H9 (cell line): ENCODE measurements around the gene BEND5. TPM values are rescaled to one million over a fixed set of nuclear protein-coding genes. Genes with fewer than 3 reads are reported as not detected.

ENCODE experiments used
- DNase-seq: peaks from one replicate; pipeline ENCODE4 v3.0.0-alpha.2; 2017
- H2AFZ ChIP-seq: one replicate; pipeline ENCODE4 v1.6.1; 2013; ENCODE audit warnings: mild to moderate bottlenecking, low read length, control low read depth, moderate library complexity
- H2AK5ac ChIP-seq: 2 replicates; pipeline ENCODE4 v1.6.1; 2013; ENCODE audit warnings: low read length, control low read depth, mixed read lengths; ENCODE audit not compliant: insufficient read length
- H2BK120ac ChIP-seq: one replicate; pipeline ENCODE4 v1.6.1; 2013; ENCODE audit warnings: low read depth, mild to moderate bottlenecking, low read length, control low read depth, inconsistent platforms; ENCODE audit not compliant: poor library complexity, severe bottlenecking
- H2BK12ac ChIP-seq: 2 replicates; pipeline ENCODE4 v1.6.1; 2013; ENCODE audit warnings: low read length, control low read depth, mixed read lengths, low read depth; ENCODE audit not compliant: insufficient read length
- H2BK15ac ChIP-seq: 2 replicates; pipeline ENCODE4 v1.6.1; 2013; ENCODE audit warnings: low read depth, low read length, control low read depth
- H2BK20ac ChIP-seq: one replicate; pipeline ENCODE4 v1.6.1; 2013; ENCODE audit warnings: low read depth, mild to moderate bottlenecking, low read length, control low read depth, inconsistent platforms; ENCODE audit not compliant: poor library complexity, severe bottlenecking
- H2BK5ac ChIP-seq: 2 replicates; pipeline ENCODE4 v1.6.1; 2013; ENCODE audit warnings: low read length, control low read depth, mixed read lengths; ENCODE audit not compliant: insufficient read length
- H3K14ac ChIP-seq: 2 replicates; pipeline ENCODE4 v1.6.1; 2013; ENCODE audit warnings: low read length, control low read depth; ENCODE audit not compliant: insufficient read depth
- H3K18ac ChIP-seq: 2 replicates; pipeline ENCODE4 v1.6.1; 2013; ENCODE audit warnings: low read depth, mild to moderate bottlenecking, mixed read lengths, low read length, control low read depth; ENCODE audit not compliant: insufficient read length
- H3K23ac ChIP-seq: 2 replicates; pipeline ENCODE4 v1.6.1; 2013; ENCODE audit warnings: low read length, control low read depth, mixed read lengths, low read depth; ENCODE audit not compliant: insufficient read length
- H3K23me2 ChIP-seq: 2 replicates; pipeline ENCODE4 v1.6.1; 2013; ENCODE audit warnings: low read depth, mild to moderate bottlenecking, mixed read lengths, low read length, control low read depth; ENCODE audit not compliant: insufficient read length, poor library complexity, severe bottlenecking
- H3K27ac ChIP-seq: 2 replicates; pipeline ENCODE4 v1.5.1; 2013; ENCODE audit warnings: low read length, control low read depth, mixed read lengths, low read depth; ENCODE audit not compliant: insufficient read length
- H3K27me3 ChIP-seq: 2 replicates; pipeline ENCODE4 v1.6.1; 2013; ENCODE audit warnings: low read length, control low read depth, inconsistent platforms; ENCODE audit not compliant: insufficient read depth
- H3K4ac ChIP-seq: 2 replicates; pipeline ENCODE4 v1.6.1; 2013; ENCODE audit warnings: low read depth, mild to moderate bottlenecking, control low read depth, inconsistent platforms, low read length, moderate library complexity
- H3K4me1 ChIP-seq: 2 replicates; pipeline ENCODE4 v1.6.1; 2013; ENCODE audit warnings: low read length, control low read depth, inconsistent platforms; ENCODE audit not compliant: insufficient read depth
- H3K4me2 ChIP-seq: 2 replicates; pipeline ENCODE4 v1.6.1; 2013; ENCODE audit warnings: low read length, control low read depth, mixed read lengths; ENCODE audit not compliant: insufficient read length, insufficient read depth
- H3K56ac ChIP-seq: 2 replicates; pipeline ENCODE4 v1.6.1; 2013; ENCODE audit warnings: low read depth, mild to moderate bottlenecking, mixed read lengths, low read length, control low read depth; ENCODE audit not compliant: insufficient read length
- H3K79me1 ChIP-seq: 2 replicates; pipeline ENCODE4 v1.6.1; 2013; ENCODE audit warnings: low read depth, mild to moderate bottlenecking, moderate library complexity, low read length, control low read depth, inconsistent platforms; ENCODE audit not compliant: insufficient read depth, poor library complexity, severe bottlenecking
- H3K79me2 ChIP-seq: 2 replicates; pipeline ENCODE4 v1.6.1; 2013; ENCODE audit warnings: low read length, control low read depth, inconsistent platforms; ENCODE audit not compliant: insufficient read depth
- H3K9ac ChIP-seq: 2 replicates; pipeline ENCODE4 v1.6.1; 2013; ENCODE audit warnings: low read length, control low read depth, mixed read lengths; ENCODE audit not compliant: insufficient read length; ENCODE audit errors: extremely low read depth
- H3K9me3 ChIP-seq: one replicate; pipeline ENCODE4 v1.6.1; 2013; ENCODE audit warnings: low read depth, low read length, inconsistent platforms; ENCODE audit not compliant: control insufficient read depth
- H3T11ph ChIP-seq: one replicate; pipeline ENCODE4 v1.6.1; 2013; ENCODE audit warnings: mild to moderate bottlenecking, low read length, control low read depth, inconsistent platforms
- H4K20me1 ChIP-seq: one replicate; pipeline ENCODE4 v1.6.1; 2013; ENCODE audit not compliant: control insufficient read depth, insufficient read length, insufficient read depth
- H4K5ac ChIP-seq: 2 replicates; pipeline ENCODE4 v1.6.1; 2013; ENCODE audit warnings: low read depth, mild to moderate bottlenecking, mixed read lengths, low read length, control low read depth; ENCODE audit not compliant: insufficient read length
- H4K8ac ChIP-seq: replicated peaks from 2 replicates; pipeline ENCODE4 v1.6.1; 2013; ENCODE audit warnings: low read length, control low read depth, mixed read lengths, low read depth; ENCODE audit not compliant: insufficient read length
- H4K91ac ChIP-seq: 2 replicates; pipeline ENCODE4 v1.6.1; 2013; ENCODE audit warnings: low read depth, mild to moderate bottlenecking, moderate library complexity, mixed read lengths, low read length, control low read depth; ENCODE audit not compliant: insufficient read length
- H3K27ac Mint-ChIP-seq, 3 experiments: 2 replicates in 2 of 3; 3 replicates in 1 of 3; pipeline ENCODE4 v1.8.0; 2020 to 2021; ENCODE audit warnings: mixed read lengths in 3 of 3, mild to moderate bottlenecking in 1 of 3, moderate library complexity in 1 of 3
- H3K27me3 Mint-ChIP-seq: 2 replicates; pipeline ENCODE4 v1.8.0; 2021; ENCODE audit warnings: low read depth, mild to moderate bottlenecking, moderate library complexity, mixed read lengths
- H3K36me3 Mint-ChIP-seq, 3 experiments: 2 replicates in 2 of 3; 3 replicates in 1 of 3; pipeline ENCODE4 v1.8.0; 2020 to 2021; ENCODE audit warnings: low read depth in 3 of 3, mixed read lengths in 3 of 3; ENCODE audit not compliant: insufficient read depth in 1 of 3
- H3K4me1 Mint-ChIP-seq, 2 experiments: 2 replicates each; pipeline ENCODE4 v1.8.0; 2020; ENCODE audit warnings: mixed read lengths in 2 of 2
- H3K4me3 Mint-ChIP-seq, 2 experiments: 2 replicates in 1 of 2; 3 replicates in 1 of 2; pipeline ENCODE4 v1.8.0; 2020 to 2021; ENCODE audit warnings: mild to moderate bottlenecking in 2 of 2, mixed read lengths in 2 of 2, moderate library complexity in 1 of 2
- H3K9me3 Mint-ChIP-seq, 2 experiments: 2 replicates in 1 of 2; 3 replicates in 1 of 2; pipeline ENCODE4 v1.8.0; 2020; ENCODE audit warnings: mild to moderate bottlenecking in 2 of 2, mixed read lengths in 2 of 2, moderate library complexity in 1 of 2
- CTCF ChIP-seq: fragments of 200-600 bp; sonication (generic); conservative IDR thresholded peaks from 3 replicates; pipeline ENCODE4 v1.8.0; 2021; ENCODE audit warnings: antibody characterized with exemption, mild to moderate bottlenecking
- WGBS: extraction: QIAGEN DNeasy Blood & Tissue Kit; methylation state at CpG from one replicate; pipeline ENCODE4 v1.1.7; 2013; ENCODE audit warnings: missing lambda C conversion rate, low lambda C conversion rate, mixed read lengths; ENCODE audit not compliant: insufficient read length; ENCODE audit errors: extremely low coverage; 5-methylcytosine and 5-hydroxymethylcytosine counted together
- total RNA-seq: library from RNA; stranded (reverse); gene quantifications from 2 replicates; pipeline ENCODE4 v1.2.1, GENCODE V29; 2021

BEND5 gene
- total RNA-seq, 1 experiment from 2014 or later = 4.8 TPM

- H3K4me3 Mint-ChIP-seq = no peak overlapping the region
- H3K56ac ChIP-seq = no peak overlapping the region
- no peak for TF ChIP-seq CTCF
- WGBS = no CpG with 5 or more reads among the region's 6 CpGs
- H2BK5ac ChIP-seq = no peak overlapping the region
- no peaks in the 10 kb centered on the region for H3K23me2 ChIP-seq
- no peak overlapping the region for H2BK120ac ChIP-seq
- H3K18ac ChIP-seq = no peak overlapping the region
- H3K36me3 Mint-ChIP-seq = no peaks in the 10 kb centered on the region
- H3K27me3 ChIP-seq = no peaks in the 10 kb centered on the region
- H4K91ac ChIP-seq = no peak overlapping the region
- H3K4me1 Mint-ChIP-seq = peaks cover under 1 to 4% of the 10 kb centered on the region in 2 experiments; a peak in 3 of 4 replicates
- H2BK12ac ChIP-seq = no peak overlapping the region
- no peak for DNase-seq
- H2AFZ ChIP-seq = no peak overlapping the region
- H3K9me3 Mint-ChIP-seq = no peaks in the 10 kb centered on the region
- no peak overlapping the region for H2BK15ac ChIP-seq
- H3K4ac ChIP-seq = no peak overlapping the region
- H3K79me2 ChIP-seq = no peaks in the 10 kb centered on the region
- no peaks in the 10 kb centered on the region for H3K4me1 ChIP-seq
- no peaks in the 10 kb centered on the region for H3K79me1 ChIP-seq
- no peak overlapping the region for H3K27ac Mint-ChIP-seq
- no peak overlapping the region for H3T11ph ChIP-seq
- H3K27me3 Mint-ChIP-seq = peaks cover 2% of the 10 kb centered on the region; the same call in 1 of the 2 replicates
- no peak overlapping the region for H3K27ac ChIP-seq
- H3K23ac ChIP-seq = no peak overlapping the region
- no peak overlapping the region for H3K9ac ChIP-seq
- H3K9me3 ChIP-seq = no peaks in the 10 kb centered on the region
- no peak overlapping the region for H3K14ac ChIP-seq
- no peak overlapping the region for H4K8ac ChIP-seq
- H2BK20ac ChIP-seq = no peak overlapping the region
- no peak overlapping the region for H3K4me2 ChIP-seq
- H4K20me1 ChIP-seq = no peaks in the 10 kb centered on the region
- H2AK5ac ChIP-seq = no peak overlapping the region
- no peak overlapping the region for H4K5ac ChIP-seq
Measured at GRCh38 chr1:48704736-48705135, 72.0 kb downstream of the BEND5 start.
